Right lobe of liver (tissue), 4 donors: Measurements from ENCODE around the gene ZNF189.

ENCODE experiments used
- POLR2A ChIP-seq: fragments of 450-650 bp; IDR thresholded peaks from one replicate; pipeline ENCODE4 v1.6.1; 2017; ENCODE audit warnings: antibody characterized with exemption, mild to moderate bottlenecking
- TF ChIP-seq, protein P1 (sequence below), 4 donors: fragments of 200-600 bp in 3 of 4; fragments of 450-650 bp in 1 of 4; IDR thresholded peaks; one replicate each; pipeline versions ENCODE4 v1.5.1 to v1.8.0; 2016 to 2022; ENCODE audit warnings: antibody characterized with exemption in 4 of 4, mild to moderate bottlenecking in 2 of 4
- donor health status: DM: no; HTN: no; CAD: no.
- donor health status: DM: no; HTN: no; CAD: no.
- donor health status: DM: no; HTN: yes; CAD: no.

DNA sequence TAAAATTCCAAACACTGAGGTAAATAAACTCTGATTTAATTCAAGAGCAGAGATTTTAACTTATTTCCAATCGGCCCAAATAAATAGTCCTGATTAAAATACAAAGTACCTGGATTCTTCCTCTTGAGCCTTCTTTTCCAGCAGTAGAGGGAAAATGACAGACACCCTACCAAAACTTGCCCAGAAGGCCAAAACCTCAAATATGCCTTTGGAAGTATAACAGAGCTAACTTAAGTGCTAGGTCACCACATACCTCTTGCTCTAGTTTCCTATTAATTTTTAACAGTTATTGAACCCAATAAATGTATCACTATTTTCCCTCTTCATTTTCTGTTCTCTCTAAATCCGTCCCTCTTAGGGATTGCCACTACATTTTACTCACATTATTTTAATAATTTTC is 15.3 kb upstream of the ZNF189 start:
- TF ChIP-seq, protein P1, sequence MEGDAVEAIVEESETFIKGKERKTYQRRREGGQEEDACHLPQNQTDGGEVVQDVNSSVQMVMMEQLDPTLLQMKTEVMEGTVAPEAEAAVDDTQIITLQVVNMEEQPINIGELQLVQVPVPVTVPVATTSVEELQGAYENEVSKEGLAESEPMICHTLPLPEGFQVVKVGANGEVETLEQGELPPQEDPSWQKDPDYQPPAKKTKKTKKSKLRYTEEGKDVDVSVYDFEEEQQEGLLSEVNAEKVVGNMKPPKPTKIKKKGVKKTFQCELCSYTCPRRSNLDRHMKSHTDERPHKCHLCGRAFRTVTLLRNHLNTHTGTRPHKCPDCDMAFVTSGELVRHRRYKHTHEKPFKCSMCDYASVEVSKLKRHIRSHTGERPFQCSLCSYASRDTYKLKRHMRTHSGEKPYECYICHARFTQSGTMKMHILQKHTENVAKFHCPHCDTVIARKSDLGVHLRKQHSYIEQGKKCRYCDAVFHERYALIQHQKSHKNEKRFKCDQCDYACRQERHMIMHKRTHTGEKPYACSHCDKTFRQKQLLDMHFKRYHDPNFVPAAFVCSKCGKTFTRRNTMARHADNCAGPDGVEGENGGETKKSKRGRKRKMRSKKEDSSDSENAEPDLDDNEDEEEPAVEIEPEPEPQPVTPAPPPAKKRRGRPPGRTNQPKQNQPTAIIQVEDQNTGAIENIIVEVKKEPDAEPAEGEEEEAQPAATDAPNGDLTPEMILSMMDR (IDR thresholded peaks at IDR 0.05), result no peak
- no peak for TF ChIP-seq POLR2A
